ENCODE data around the gene WDFY3. TPM values are rescaled to one million over a fixed set of nuclear protein-coding genes. Genes with fewer than 3 reads are reported as not detected.
"Not testable (repeated sequence)": the region's sequence is repeated elsewhere in the genome, so short reads cannot be mapped to it uniquely, and the experiment has no call there.

Gene WDFY3
- total RNA-seq, 2 donors from 2014 or later: 0.21 to 0.59 TPM

DNA sequence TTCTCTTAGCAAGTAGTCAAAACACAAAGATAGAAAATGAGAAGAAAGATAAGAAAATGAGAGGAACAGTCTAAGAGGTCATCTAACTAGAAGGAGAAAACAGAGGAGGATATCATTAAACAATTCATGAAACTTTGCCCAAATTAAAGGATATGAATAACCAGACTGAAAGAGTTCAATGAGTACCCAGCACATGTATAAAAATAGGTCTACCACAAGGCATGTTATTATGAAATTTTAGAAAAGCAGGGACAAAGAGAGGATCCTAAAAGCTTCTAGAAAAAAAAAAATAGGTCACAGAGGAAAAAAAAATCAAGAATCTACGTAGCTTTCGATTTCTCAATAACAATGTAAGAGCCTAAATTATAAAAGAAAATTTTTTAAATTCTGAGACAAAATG, 118.5 kb downstream of the WDFY3 start:
- no peaks in the 10 kb centered on the region for H3K36me3 Mint-ChIP-seq
- H3K4me1 Mint-ChIP-seq (ENCODE audit: low read depth in 2 of 2): no peaks in the 10 kb centered on the region
- no peak overlapping the region for H3K27ac Mint-ChIP-seq
- H3K9me3 Mint-ChIP-seq: peaks cover 8% of the 10 kb centered on the region
- DNase-seq (ENCODE audit: low spot score) (no peak), ATAC-seq (no peak)
- no peaks in the 10 kb centered on the region for H3K27me3 Mint-ChIP-seq
- no peak overlapping the region for H3K4me3 Mint-ChIP-seq

DNA sequence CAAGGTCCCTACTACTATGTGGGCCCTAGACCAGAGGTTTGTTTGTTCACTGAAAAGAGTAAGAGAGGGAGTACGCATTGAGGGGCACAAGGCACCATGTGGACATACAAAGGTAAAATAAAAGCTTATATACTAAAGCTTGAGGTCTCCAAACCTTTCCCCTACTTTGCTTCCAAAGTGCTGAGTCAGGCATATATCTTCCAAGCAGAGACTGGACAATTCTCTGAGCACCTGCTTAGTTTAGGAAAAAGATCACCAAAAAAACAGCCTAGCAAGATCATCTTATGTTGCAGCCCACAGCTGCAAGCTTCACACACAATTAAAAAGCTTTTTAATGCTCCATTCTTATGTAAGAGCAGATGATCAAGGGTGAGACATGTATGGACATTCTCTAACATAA, 119.5 kb downstream of the WDFY3 start:
- Mint-ChIP-seq H3K9me3 (peaks cover 8% of the 10 kb centered on the region), H3K4me3 (no peak overlapping the region), H3K36me3 (no peaks in the 10 kb centered on the region), H3K27ac (no peak overlapping the region), H3K4me1 (ENCODE audit: low read depth in 2 of 2) (no peaks in the 10 kb centered on the region), H3K27me3 (no peaks in the 10 kb centered on the region)
- ATAC-seq (no peak), DNase-seq (ENCODE audit: low spot score) (no peak)

DNA sequence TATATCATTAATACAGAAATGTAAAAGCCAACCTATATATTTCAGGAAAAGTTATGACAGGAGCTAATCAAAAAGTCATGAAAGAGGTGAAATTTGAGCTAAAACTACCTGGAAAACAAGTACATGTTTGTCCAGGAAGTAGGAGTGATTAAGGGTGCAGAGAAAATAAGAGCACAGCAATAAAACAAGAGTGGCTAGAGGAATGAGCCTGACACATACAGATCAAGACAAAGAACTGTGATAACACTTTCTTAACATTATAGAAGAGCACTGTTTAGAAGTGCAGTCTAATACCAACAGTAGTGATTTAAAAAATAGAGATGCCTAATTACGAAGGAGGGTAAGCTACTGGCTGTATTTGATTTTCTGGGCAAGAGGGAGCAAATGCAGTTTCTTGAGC, 125.1 kb downstream of the WDFY3 start:
- peaks cover 10% of the 10 kb centered on the region for H3K9me3 Mint-ChIP-seq
- no peak overlapping the region for H3K27ac Mint-ChIP-seq
- no peaks in the 10 kb centered on the region for H3K36me3 Mint-ChIP-seq
- no peak overlapping the region for H3K4me3 Mint-ChIP-seq
- ATAC-seq (no peak), DNase-seq (ENCODE audit: low spot score) (no peak)
- no peaks in the 10 kb centered on the region for H3K27me3 Mint-ChIP-seq
- no peaks in the 10 kb centered on the region for H3K4me1 Mint-ChIP-seq (ENCODE audit: low read depth in 2 of 2)

DNA sequence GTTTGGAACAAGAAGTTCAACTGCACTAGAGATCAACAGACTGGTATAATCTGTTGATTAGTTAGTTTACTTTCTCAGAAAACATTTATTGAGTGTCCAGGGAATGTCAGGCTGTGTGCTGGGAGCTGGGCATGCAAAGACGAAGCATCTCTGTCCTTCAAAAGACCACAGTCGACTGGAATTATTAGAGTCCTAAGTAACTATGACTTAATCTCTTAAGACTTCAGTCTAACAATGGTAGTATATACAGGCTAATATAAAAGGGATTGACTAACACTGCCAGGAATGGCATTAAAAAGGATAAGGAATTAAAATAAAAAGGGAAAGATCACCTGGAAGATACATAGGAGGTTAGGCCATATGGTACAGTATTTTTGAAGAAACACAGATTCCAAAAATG, 128.7 kb downstream of the WDFY3 start:
- Mint-ChIP-seq H3K36me3 (no peaks in the 10 kb centered on the region), H3K9me3 (peaks cover 9% of the 10 kb centered on the region), H3K4me3 (no peak overlapping the region), H3K27me3 (no peaks in the 10 kb centered on the region), H3K27ac (no peak overlapping the region), H3K4me1 (ENCODE audit: low read depth in 2 of 2) (no peaks in the 10 kb centered on the region)
- ATAC-seq (no peak), DNase-seq (ENCODE audit: low spot score) (no peak)

DNA sequence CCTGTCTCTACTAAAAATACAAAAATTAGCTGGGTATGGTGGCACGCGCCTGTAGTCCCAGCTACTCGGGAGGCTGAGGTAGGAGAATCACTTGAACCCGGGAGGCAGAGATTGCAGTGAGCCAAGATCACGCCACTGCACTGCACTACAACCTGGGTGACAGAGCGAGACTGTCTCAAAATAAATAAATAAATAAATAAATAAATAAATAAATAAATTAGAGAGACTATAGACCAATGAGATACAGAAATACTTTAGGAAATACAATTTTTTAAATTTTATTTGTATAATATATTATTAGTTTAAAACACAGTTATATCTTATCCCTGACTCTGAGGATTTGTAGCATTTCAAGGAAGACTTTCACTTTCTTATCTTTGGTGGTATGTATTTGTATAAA, 136.9 kb downstream of the WDFY3 start:
- not testable (repeated sequence) for H3K27ac Mint-ChIP-seq; DNase-seq (ENCODE audit: low spot score); H3K9me3 Mint-ChIP-seq; H3K36me3 Mint-ChIP-seq; ATAC-seq; H3K4me1 Mint-ChIP-seq (ENCODE audit: low read depth in 2 of 2); H3K27me3 Mint-ChIP-seq; H3K4me3 Mint-ChIP-seq

DNA sequence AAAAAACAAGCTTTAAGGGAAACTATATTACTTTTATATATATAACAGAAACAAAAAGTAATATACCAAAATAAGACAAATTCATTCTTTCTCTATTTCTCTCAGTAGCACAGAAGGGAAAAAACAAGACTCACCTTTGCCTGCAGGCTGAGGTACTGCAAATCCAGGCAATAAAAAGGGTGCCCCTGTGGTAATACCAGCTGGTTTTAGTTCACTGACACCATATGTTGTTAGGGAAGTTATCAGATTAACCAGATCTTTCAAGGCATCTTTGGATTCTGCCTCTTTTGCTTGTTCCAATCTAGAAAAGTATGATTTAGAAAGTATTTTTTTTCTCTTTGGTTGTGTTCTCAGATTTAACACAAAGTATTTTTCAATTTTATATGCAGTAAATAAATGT, 139.8 kb downstream of the WDFY3 start:
- H3K27me3 Mint-ChIP-seq: no peaks in the 10 kb centered on the region
- peaks cover 2% of the 10 kb centered on the region for H3K9me3 Mint-ChIP-seq
- ATAC-seq (no peak), DNase-seq (ENCODE audit: low spot score) (no peak)
- no peak overlapping the region for H3K4me3 Mint-ChIP-seq
- H3K4me1 Mint-ChIP-seq (ENCODE audit: low read depth in 2 of 2): no peaks in the 10 kb centered on the region
- no peaks in the 10 kb centered on the region for H3K36me3 Mint-ChIP-seq
- H3K27ac Mint-ChIP-seq: no peak overlapping the region

DNA sequence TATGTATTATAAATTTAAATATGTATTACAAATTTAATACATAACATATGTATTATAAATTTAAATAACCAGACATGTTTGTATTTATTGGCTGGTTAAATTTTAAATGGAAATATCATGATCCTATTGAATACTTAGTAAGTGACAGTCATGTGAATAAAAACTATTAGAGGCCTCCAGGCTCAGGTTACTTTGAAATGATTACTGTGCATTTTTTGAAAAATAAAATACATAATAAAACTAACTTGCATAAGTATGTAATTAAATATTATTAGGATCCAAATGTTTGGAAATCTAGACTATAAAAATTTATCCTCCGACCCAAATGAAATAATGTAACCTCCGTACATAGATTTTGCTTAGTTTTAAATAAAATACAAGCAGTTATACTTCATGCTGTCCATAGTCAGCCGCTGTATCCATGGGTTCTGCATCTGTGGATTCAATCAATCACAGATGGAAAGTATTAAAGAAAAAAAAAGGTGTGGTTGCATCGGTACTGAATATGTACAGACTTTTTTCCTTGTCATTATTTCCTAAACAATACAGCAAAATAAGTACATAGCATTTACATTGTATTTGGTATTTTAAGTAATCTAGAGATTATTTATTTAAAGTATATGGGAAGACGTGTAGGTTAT, 140.7 kb downstream of the WDFY3 start:
- peaks cover 2% of the 10 kb centered on the region for H3K9me3 Mint-ChIP-seq
- ATAC-seq (no peak), DNase-seq (ENCODE audit: low spot score) (no peak)
- no peak overlapping the region for H3K4me3 Mint-ChIP-seq
- H3K36me3 Mint-ChIP-seq: no peaks in the 10 kb centered on the region
- H3K27me3 Mint-ChIP-seq: no peaks in the 10 kb centered on the region
- H3K4me1 Mint-ChIP-seq (ENCODE audit: low read depth in 2 of 2): no peaks in the 10 kb centered on the region
- no peak overlapping the region for H3K27ac Mint-ChIP-seq

DNA sequence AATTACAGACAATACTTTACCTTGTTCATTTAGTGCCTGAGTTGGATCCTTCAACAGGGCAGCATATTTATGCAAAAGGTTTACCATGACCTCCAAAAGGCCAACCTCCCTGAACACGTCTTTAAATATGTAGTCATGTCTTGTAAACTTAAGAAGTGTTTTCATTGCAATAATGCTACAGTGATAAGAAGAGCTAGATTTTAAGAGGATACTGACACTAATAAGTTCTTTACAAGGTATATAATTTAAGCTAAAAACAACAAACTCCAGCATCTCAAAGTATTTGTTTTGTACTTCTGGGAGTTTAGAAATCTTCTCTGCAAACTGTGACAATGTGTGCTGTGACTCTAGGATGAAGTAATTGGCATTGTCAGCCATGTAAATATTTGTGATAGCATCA, 145.4 kb downstream of the WDFY3 start:
- Mint-ChIP-seq H3K27ac (no peak overlapping the region), H3K9me3 (no peaks in the 10 kb centered on the region), H3K27me3 (no peaks in the 10 kb centered on the region), H3K36me3 (no peaks in the 10 kb centered on the region), H3K4me1 (ENCODE audit: low read depth in 2 of 2) (no peaks in the 10 kb centered on the region), H3K4me3 (no peak overlapping the region)
- no peak for ATAC-seq
- DNase-seq (ENCODE audit: low spot score): no peak

DNA sequence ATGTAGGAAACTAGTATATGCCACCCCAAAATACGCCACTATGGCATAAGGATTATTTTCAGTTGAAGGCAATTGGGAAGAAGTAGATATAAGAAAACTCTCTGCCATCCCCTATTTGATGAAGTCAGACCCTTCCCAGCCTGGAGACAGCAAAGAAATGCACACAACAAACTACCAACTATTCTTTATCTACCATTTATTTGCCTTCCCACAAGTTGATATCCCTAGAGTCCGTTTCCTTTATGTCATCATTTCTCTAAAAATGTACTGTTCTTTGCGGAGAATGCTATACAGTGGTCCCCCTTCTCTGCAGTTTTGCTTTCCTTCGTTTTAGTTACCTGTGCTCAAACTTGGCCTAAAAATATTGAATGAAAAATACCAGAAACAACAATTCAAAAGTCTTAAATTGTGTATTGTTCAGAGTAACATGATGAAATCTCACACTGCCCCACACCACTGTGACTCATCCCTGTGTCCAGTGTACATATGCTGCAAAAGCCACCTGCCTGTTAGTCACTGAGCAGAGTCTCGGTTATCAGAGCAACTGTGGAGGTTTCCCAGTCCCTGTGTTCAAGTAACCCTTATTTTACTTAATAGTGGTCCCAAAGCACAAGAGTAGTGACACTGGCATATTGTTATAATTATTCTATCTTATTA, 152.3 kb downstream of the WDFY3 start:
- Mint-ChIP-seq H3K27ac (no peak overlapping the region), H3K4me3 (no peak overlapping the region), H3K36me3 (no peaks in the 10 kb centered on the region), H3K9me3 (no peaks in the 10 kb centered on the region), H3K27me3 (no peaks in the 10 kb centered on the region), H3K4me1 (ENCODE audit: low read depth in 2 of 2) (no peaks in the 10 kb centered on the region)
- DNase-seq (ENCODE audit: low spot score): no peak
- no peak for ATAC-seq

DNA sequence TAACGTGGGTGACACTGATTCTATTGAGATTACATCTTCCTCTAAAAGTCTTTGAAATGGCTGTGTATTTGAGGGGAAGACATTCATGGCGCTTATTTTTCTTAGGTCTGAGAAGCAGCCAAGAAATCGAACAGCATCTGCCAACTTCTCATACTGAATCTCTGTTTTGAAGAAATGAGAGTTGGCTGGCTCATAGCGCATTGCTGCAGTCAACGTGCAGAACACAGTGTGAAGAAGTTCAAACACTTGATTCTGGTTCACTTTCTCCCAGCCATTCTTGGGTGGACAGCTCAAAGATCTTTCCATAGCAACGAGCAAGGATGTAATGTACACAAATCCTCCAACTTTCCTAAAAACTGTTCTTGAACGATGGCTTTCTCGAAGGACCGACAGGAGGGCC, 156.5 kb downstream of the WDFY3 start:
- ATAC-seq (no peak), DNase-seq (ENCODE audit: low spot score) (no peak)
- Mint-ChIP-seq H3K4me1 (ENCODE audit: low read depth in 2 of 2) (no peaks in the 10 kb centered on the region), H3K27me3 (no peaks in the 10 kb centered on the region), H3K36me3 (no peaks in the 10 kb centered on the region), H3K9me3 (no peaks in the 10 kb centered on the region), H3K27ac (no peak overlapping the region), H3K4me3 (no peak overlapping the region)

DNA sequence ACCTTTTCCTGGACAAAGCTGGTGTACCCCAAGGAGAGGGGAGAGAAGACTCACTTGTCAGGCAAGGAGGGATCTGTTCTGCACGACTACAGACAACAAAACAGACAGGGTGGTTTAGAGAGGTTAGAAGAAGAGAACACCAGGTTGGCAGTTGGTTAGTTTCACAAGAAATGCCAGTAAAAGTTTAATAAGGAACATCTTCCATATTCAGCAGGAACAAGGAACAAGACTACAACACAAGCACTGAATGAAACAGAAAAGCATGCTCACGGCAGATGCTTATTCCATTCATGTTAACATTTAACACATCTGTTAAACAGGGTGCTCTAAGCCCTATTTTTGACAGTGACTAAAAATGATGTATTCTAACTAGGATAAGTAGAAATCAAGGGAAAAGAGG, 158.2 kb downstream of the WDFY3 start:
- DNase-seq (ENCODE audit: low spot score) (no peak), ATAC-seq (no peak)
- Mint-ChIP-seq H3K27ac (no peak overlapping the region), H3K36me3 (no peaks in the 10 kb centered on the region), H3K27me3 (no peaks in the 10 kb centered on the region), H3K9me3 (no peaks in the 10 kb centered on the region), H3K4me3 (no peak overlapping the region), H3K4me1 (ENCODE audit: low read depth in 2 of 2) (no peaks in the 10 kb centered on the region)

DNA sequence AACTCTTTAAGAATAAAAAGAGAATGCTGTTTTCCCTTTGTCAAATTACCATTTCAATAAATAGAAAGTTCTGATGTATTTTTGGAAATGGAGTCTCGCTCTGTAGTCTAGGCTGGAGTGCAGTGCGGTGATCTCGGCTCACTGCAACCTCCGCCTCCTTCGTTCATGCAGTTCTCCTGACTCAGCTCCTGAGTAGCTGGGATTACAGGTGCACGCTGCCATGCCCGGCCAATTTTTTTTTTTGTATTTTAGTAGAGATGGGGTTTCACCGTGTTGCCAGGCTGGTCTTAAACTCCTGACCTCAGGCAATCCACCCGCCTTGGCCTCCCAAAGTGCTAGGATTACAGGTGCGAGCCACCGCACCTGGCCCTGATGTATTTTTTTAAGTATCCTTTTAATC, 159.9 kb downstream of the WDFY3 start:
- DNase-seq (ENCODE audit: low spot score); H3K4me1 Mint-ChIP-seq (ENCODE audit: low read depth in 2 of 2); H3K27me3 Mint-ChIP-seq; ATAC-seq; H3K9me3 Mint-ChIP-seq; H3K36me3 Mint-ChIP-seq; H3K27ac Mint-ChIP-seq; H3K4me3 Mint-ChIP-seq: not testable (repeated sequence)

DNA sequence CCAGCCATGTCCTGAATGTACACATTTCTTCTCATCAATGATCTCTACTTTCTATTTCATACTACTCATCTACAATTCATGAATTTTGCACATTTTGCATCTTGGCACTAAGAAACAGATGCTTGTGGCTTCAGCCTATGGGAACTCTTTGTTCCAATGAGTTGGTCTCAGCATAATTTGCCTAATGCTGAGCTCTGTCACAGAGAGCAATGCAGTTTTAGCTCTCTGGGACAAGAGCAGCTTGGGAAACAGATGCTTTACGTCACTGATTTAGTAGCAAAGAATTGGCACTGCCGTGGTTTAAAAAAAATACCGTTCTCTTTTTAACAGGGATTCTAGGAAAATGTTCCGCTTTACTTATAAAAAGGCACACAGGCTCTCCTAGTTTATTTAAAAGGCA, 162.4 kb downstream of the WDFY3 start:
- Mint-ChIP-seq H3K36me3 (no peaks in the 10 kb centered on the region), H3K27me3 (no peaks in the 10 kb centered on the region), H3K4me3 (no peak overlapping the region), H3K9me3 (no peaks in the 10 kb centered on the region), H3K27ac (no peak overlapping the region), H3K4me1 (ENCODE audit: low read depth in 2 of 2) (no peaks in the 10 kb centered on the region)
- ATAC-seq (no peak), DNase-seq (ENCODE audit: low spot score) (no peak)

DNA sequence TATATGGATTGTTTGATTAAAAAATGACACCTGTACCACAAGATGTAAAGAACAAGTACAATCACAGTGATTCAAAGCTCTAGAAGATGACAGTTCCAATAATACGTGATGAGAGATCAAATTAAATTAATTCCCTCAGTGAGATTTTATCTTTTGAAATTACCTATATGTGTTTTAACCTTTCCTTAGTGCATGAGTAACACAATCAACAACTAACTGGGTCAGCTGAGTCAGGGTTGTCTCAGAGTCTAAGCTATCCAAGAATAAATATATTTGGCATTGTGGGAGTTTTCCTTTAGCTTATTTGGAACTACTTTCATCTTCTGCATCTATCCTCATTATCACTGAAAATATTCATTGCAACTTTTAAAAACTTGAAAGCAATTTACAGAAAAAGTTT, 162.8 kb downstream of the WDFY3 start:
- Mint-ChIP-seq H3K4me1 (ENCODE audit: low read depth in 2 of 2) (no peaks in the 10 kb centered on the region), H3K27me3 (no peaks in the 10 kb centered on the region), H3K4me3 (no peak overlapping the region), H3K9me3 (no peaks in the 10 kb centered on the region), H3K36me3 (no peaks in the 10 kb centered on the region), H3K27ac (no peak overlapping the region)
- DNase-seq (ENCODE audit: low spot score) (no peak), ATAC-seq (no peak)

DNA sequence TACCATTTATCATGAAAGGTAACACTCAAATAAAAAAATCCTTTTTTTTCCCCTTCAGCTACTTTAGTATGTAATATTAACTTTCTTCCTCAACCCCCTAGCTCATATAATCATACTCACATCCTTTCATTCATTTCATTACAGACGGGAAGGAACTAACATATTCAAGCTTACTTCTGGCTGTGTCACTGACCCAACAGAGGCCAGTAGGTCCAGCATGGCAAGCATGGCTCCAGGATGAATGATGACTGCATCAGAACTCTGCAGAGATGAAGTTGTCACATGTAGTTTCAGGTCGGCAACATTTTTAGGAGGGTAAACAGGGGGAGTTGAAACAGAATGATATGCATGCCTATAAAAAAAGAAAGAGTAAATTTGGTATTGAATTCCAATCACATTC, 163.4 kb downstream of the WDFY3 start:
- H3K9me3 Mint-ChIP-seq: no peaks in the 10 kb centered on the region
- H3K27me3 Mint-ChIP-seq: no peaks in the 10 kb centered on the region
- H3K4me1 Mint-ChIP-seq (ENCODE audit: low read depth in 2 of 2): no peaks in the 10 kb centered on the region
- no peaks in the 10 kb centered on the region for H3K36me3 Mint-ChIP-seq
- no peak overlapping the region for H3K4me3 Mint-ChIP-seq
- ATAC-seq (no peak), DNase-seq (ENCODE audit: low spot score) (no peak)
- no peak overlapping the region for H3K27ac Mint-ChIP-seq
